OCI-LY7 (cell line): Measurements from ENCODE around the gene SRSF5. TPM values are rescaled to one million over a fixed set of nuclear protein-coding genes. Genes with fewer than 3 reads are reported as not detected.

Experiments
- BruUV-seq: library from RNA; stranded (reverse); fragments of 400-500 nt; replicated peaks from 2 replicates; lab custom pipeline; 2021; lab: Mats Ljungman, UMichigan
- CTCF ChIA-PET: fragments of 300-600 bp; sonication (Branson Sonifier 250); formaldehyde crosslinking; loops from one replicate; lab custom pipeline; 2022; ENCODE audit warnings: antibody characterized with exemption; ENCODE audit not compliant: unreplicated experiment; lab: Charles Lee
- POLR2A ChIA-PET: fragments of 300-600 bp; sonication (Branson Sonifier 250); formaldehyde crosslinking; loops from one replicate; lab custom pipeline; 2022; ENCODE audit warnings: antibody characterized with exemption; lab: Charles Lee
- DNase-seq: peaks from one replicate; pipeline ENCODE4 v3.0.0-alpha.2; 2015; ENCODE audit warnings: low spot score
- H2AFZ ChIP-seq: fragments of 200-600 bp; sonication (generic), shearing (Covaris generic); 2 replicates; pipeline ENCODE4 v1.6.1; 2014; ENCODE audit warnings: mild to moderate bottlenecking, antibody characterized with exemption, low read length, moderate library complexity
- H3K27ac ChIP-seq: fragments of 200-600 bp; sonication (generic); 2 replicates; pipeline ENCODE4 v1.5.1; 2014; ENCODE audit warnings: mixed run types, low read depth, mild to moderate bottlenecking, moderate library complexity, low read length, inconsistent platforms; ENCODE audit not compliant: poor library complexity, severe bottlenecking
- H3K36me3 ChIP-seq: fragments of 200-600 bp; sonication (generic); 2 replicates; pipeline ENCODE4 v1.6.1; 2014; ENCODE audit warnings: mild to moderate bottlenecking, antibody characterized with exemption, low read length, moderate library complexity, mixed read lengths; ENCODE audit not compliant: insufficient read depth
- H3K4me1 ChIP-seq: fragments of 200-600 bp; sonication (generic); 2 replicates; pipeline ENCODE4 v1.5.1; 2014; ENCODE audit warnings: mild to moderate bottlenecking, low read length; ENCODE audit not compliant: insufficient read depth, poor library complexity, severe bottlenecking
- H3K4me2 ChIP-seq: fragments of 200-600 bp; sonication (generic); 2 replicates; pipeline ENCODE4 v1.6.1; 2014; ENCODE audit warnings: mild to moderate bottlenecking, low read length
- H3K4me3 ChIP-seq: fragments of 200-600 bp; sonication (generic); 2 replicates; pipeline ENCODE4 v1.5.1; 2014; ENCODE audit warnings: mild to moderate bottlenecking, low read depth, low read length; ENCODE audit not compliant: poor library complexity, severe bottlenecking
- H3K79me2 ChIP-seq: fragments of 200-600 bp; sonication (generic); 2 replicates; pipeline ENCODE4 v1.6.1; 2016; ENCODE audit warnings: low read depth, mild to moderate bottlenecking, low read length, moderate library complexity, mixed read lengths; ENCODE audit not compliant: insufficient read depth
- H3K9me2 ChIP-seq: fragments of 200-600 bp; sonication (generic); 2 replicates; pipeline ENCODE4 v1.6.1; 2016; ENCODE audit warnings: mild to moderate bottlenecking, low read length, mixed read lengths; ENCODE audit not compliant: insufficient read depth
- H3K9me3 ChIP-seq: fragments of 200-600 bp; sonication (generic); 2 replicates; pipeline ENCODE4 v1.6.1; 2014; ENCODE audit warnings: mild to moderate bottlenecking, mixed run types, low read length, mixed read lengths
- H4K20me1 ChIP-seq: fragments of 200-600 bp; sonication (generic); 2 replicates; pipeline ENCODE4 v1.6.1; 2014; ENCODE audit warnings: mild to moderate bottlenecking, antibody characterized with exemption, low read length, moderate library complexity, mixed read lengths; ENCODE audit not compliant: insufficient read depth
- CTCF ChIP-seq: fragments of 200-600 bp; sonication (generic); conservative IDR thresholded peaks from 2 replicates; pipeline ENCODE4 v1.5.1; 2014; ENCODE audit warnings: mild to moderate bottlenecking, antibody characterized with exemption, low read length, moderate library complexity, mixed read lengths
- EZH2phosphoT487 ChIP-seq: fragments of 200-600 bp; sonication (generic); IDR thresholded peaks from 2 replicates; pipeline ENCODE4 v1.6.1; 2018; ENCODE audit warnings: low read depth, borderline replicate concordance, mild to moderate bottlenecking, mixed run types, antibody characterized with exemption, low read length, moderate library complexity, mixed read lengths
- intact Hi-C: fragments of 100-400 bp; cut with micrococcal nuclease; formaldehyde crosslinking; loops from one replicate; pipeline ENCODE4 v1.10.0; 2022; ENCODE audit not compliant: unreplicated experiment
- total RNA-seq, 2 experiments: library from RNA; depleted of rRNA in 1 of 2; stranded (reverse); fragments of >200 nt in 1 of 2; shearing (Covaris generic) in 1 of 2; gene quantifications; 2 replicates each; pipeline ENCODE4 v1.2.3, GENCODE V29; 2014 to 2022

SRSF5 gene
- total RNA-seq, 2 experiments from 2014 or later: 341 to 474 TPM

- no peak overlapping the region for H2AFZ ChIP-seq
Observed at GRCh38 chr14:69760810-69761209, 6.1 kb upstream of the SRSF5 start.

GRCh38 chr14:69763761-69764510, 3.0 kb upstream of the SRSF5 start:
- Histone ChIP-seq H3K9me3 (no peaks in the 10 kb centered on the region), H3K4me1 (peaks cover 13% of the 10 kb centered on the region), H3K27ac (no peak overlapping the region), H3K79me2 (peaks cover 24% of the 10 kb centered on the region), H4K20me1 (peaks cover 12% of the 10 kb centered on the region), H3K9me2 (no peaks in the 10 kb centered on the region), H3K4me2 (no peak overlapping the region), H3K36me3 (peaks cover 13% of the 10 kb centered on the region), H2AFZ (peak overlapping the region; percentile 18; the same call in 1 of the 2 replicates), H3K4me3 (no peak overlapping the region)
- intact Hi-C loops: loop anchor here (10.0 kb wide), 1 partner anchor 609 kb away; the partner anchor contains the start of gene DCAF5
- no peak for TF ChIP-seq EZH2phosphoT487
- no peak for TF ChIP-seq CTCF
- no peak for DNase-seq
- CTCF ChIA-PET: no interaction called here
- no TSS peak for BruUV-seq
- POLR2A ChIA-PET: interaction anchor here (0.7 kb wide), 1 partner anchor 353 kb away, joined by 3 read pairs; no protein-coding TSS in a partner anchor

More at GRCh38 chr14:69760810-69761209, 6.1 kb upstream of the SRSF5 start:
- Histone ChIP-seq H3K4me3 (no peak overlapping the region), H3K79me2 (no peaks in the 10 kb centered on the region), H3K4me1 (no peaks in the 10 kb centered on the region), H3K36me3 (no peaks in the 10 kb centered on the region), H3K9me2 (no peaks in the 10 kb centered on the region), H4K20me1 (no peaks in the 10 kb centered on the region), H3K4me2 (no peak overlapping the region), H3K27ac (no peak overlapping the region), H3K9me3 (no peaks in the 10 kb centered on the region)
- ChIA-PET CTCF (no interaction called here), POLR2A (interaction anchor here (0.6 to 0.7 kb wide), 2 partner anchors 16 to 256 kb away, joined by 3 read pairs; no protein-coding TSS in a partner anchor)
- BruUV-seq: no TSS peak
- intact Hi-C loops: loop anchor here (10.0 kb wide), 1 partner anchor 606 kb away; the partner anchor contains the start of gene DCAF5
- no peak for TF ChIP-seq EZH2phosphoT487
- TF ChIP-seq CTCF: no peak
- no peak for DNase-seq
